Measurements from ENCODE around the gene VPS16. TPM values are rescaled to one million over a fixed set of nuclear protein-coding genes. Genes with fewer than 3 reads are reported as not detected.

Gene VPS16
- total RNA-seq, 4 donors from 2014 or later, result 29.2 to 42.2 (median 36.7) TPM

DNA sequence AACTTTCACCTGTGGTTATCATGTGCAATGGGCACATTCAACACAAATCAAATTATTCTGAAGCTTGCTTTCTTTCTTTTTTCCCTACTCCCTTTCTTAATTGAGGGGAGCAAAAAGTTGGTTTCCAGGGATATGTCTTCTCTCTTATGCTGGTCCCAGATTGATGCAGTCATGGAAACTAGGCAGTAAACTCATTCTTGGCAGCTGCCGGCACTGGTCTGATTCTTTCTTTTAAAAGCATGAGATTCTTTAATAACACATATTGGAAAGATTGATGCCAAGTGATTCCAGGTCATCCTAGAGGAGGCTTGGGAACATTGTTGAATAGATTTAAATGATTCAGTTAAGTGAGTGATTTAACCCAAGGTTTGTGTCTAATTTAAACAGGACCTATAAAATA lies 61.7 kb downstream of the VPS16 start:
- in situ Hi-C loops (cut with MboI; ENCODE audit: low pct_ligation_motif_present in 1 of 4, low pct_unique_long_range_greater_than_20kb in 1 of 4, low sequenced_read_pairs in 3 of 4) (no loop called here), intact Hi-C loops (cut with DNase I; ENCODE audit: low total_unique reads) (no loop called here)
- TF ChIP-seq CTCF (IDR thresholded peaks at IDR 0.05), result no peak
- no peak for TF ChIP-seq POLR2AphosphoS5 (IDR thresholded peaks at IDR 0.05)
- no peak for TF ChIP-seq EP300 (IDR thresholded peaks at IDR 0.05; ENCODE audit: low read depth)
- TF ChIP-seq POLR2A (IDR thresholded peaks at IDR 0.05), result no peak
- no peaks in the 10 kb centered on the region for H3K9me3 ChIP-seq
- no peak for DNase-seq
- no peaks in the 10 kb centered on the region for H3K27me3 ChIP-seq
- H3K4me1 ChIP-seq, result peaks cover 0 to 22% (median 3%) of the 10 kb centered on the region in 4 donors
- H3K4me3 ChIP-seq, result no peak overlapping the region
- H3K27ac ChIP-seq, result no peak overlapping the region
- WGBS, 2 donors (ENCODE audit: low coverage in 1 of 2), result 45 to 71% methylated on average over 1 of the region's 1 CpG
- H3K36me3 ChIP-seq, result no peaks in the 10 kb centered on the region

- intact Hi-C loops (cut with DNase I; ENCODE audit: low total_unique reads), result no loop called here
- peaks cover 0 to 26% (median 4%) of the 10 kb centered on the region in 4 donors for H3K4me1 ChIP-seq
These were observed 62.3 kb downstream of the VPS16 start for GRCh38 chr20:2902818-2903217.

GRCh38 chr20:2903686-2904085 lies 63.1 kb downstream of the VPS16 start:
- no peak overlapping the region for H3K27ac ChIP-seq
- no peaks in the 10 kb centered on the region for H3K36me3 ChIP-seq
- no peak for TF ChIP-seq POLR2A (IDR thresholded peaks at IDR 0.05)
- no peak for TF ChIP-seq POLR2AphosphoS5 (IDR thresholded peaks at IDR 0.05)
- TF ChIP-seq EP300 (IDR thresholded peaks at IDR 0.05; ENCODE audit: low read depth), result no peak
- TF ChIP-seq CTCF (IDR thresholded peaks at IDR 0.05), result no peak
- WGBS, 2 donors (ENCODE audit: low coverage in 1 of 2), result 97% methylated on average over 6 of the region's 6 CpGs
- in situ Hi-C loops (cut with MboI; ENCODE audit: low pct_ligation_motif_present in 1 of 4, low pct_unique_long_range_greater_than_20kb in 1 of 4, low sequenced_read_pairs in 3 of 4) (no loop called here), intact Hi-C loops (cut with DNase I; ENCODE audit: low total_unique reads) (no loop called here)
- H3K27me3 ChIP-seq, result no peaks in the 10 kb centered on the region
- no peaks in the 10 kb centered on the region for H3K9me3 ChIP-seq
- no peak overlapping the region for H3K4me3 ChIP-seq
- peaks cover 0 to 26% (median 4%) of the 10 kb centered on the region in 4 donors for H3K4me1 ChIP-seq
- DNase-seq, result no peak

More at GRCh38 chr20:2902818-2903217, 62.3 kb downstream of the VPS16 start:
- no peak overlapping the region for H3K4me3 ChIP-seq
- H3K27me3 ChIP-seq, result no peaks in the 10 kb centered on the region
- no peaks in the 10 kb centered on the region for H3K9me3 ChIP-seq
- in situ Hi-C loops (cut with MboI; ENCODE audit: low pct_ligation_motif_present in 1 of 4, low pct_unique_long_range_greater_than_20kb in 1 of 4, low sequenced_read_pairs in 3 of 4), result no loop called here
- H3K36me3 ChIP-seq, result no peaks in the 10 kb centered on the region
- DNase-seq, result no peak
- WGBS, 2 donors (ENCODE audit: low coverage in 1 of 2), result 88 to 93% methylated on average over 3 of the region's 3 CpGs
- H3K27ac ChIP-seq, result no peak overlapping the region
- TF ChIP-seq POLR2AphosphoS5 (IDR thresholded peaks at IDR 0.05), result no peak
- no peak for TF ChIP-seq CTCF (IDR thresholded peaks at IDR 0.05)
- TF ChIP-seq POLR2A (IDR thresholded peaks at IDR 0.05), result no peak
- TF ChIP-seq EP300 (IDR thresholded peaks at IDR 0.05; ENCODE audit: low read depth), result no peak

GRCh38 chr20:2907519-2907918 lies 67.0 kb downstream of the VPS16 start:
- Histone ChIP-seq H3K36me3 (no peaks in the 10 kb centered on the region), H3K4me1 (peaks cover 0 to 7% (median 2%) of the 10 kb centered on the region in 4 donors), H3K27me3 (no peaks in the 10 kb centered on the region), H3K4me3 (no peak overlapping the region), H3K27ac (no peak overlapping the region), H3K9me3 (no peaks in the 10 kb centered on the region)
- WGBS, 2 donors (ENCODE audit: low coverage in 1 of 2), result 75 to 80% methylated on average over 3 of the region's 3 CpGs
- DNase-seq, result no peak
- in situ Hi-C loops (cut with MboI; ENCODE audit: low pct_ligation_motif_present in 1 of 4, low pct_unique_long_range_greater_than_20kb in 1 of 4, low sequenced_read_pairs in 3 of 4), result no loop called here
- TF ChIP-seq CTCF (IDR thresholded peaks at IDR 0.05) (no peak), POLR2AphosphoS5 (IDR thresholded peaks at IDR 0.05) (no peak), POLR2A (IDR thresholded peaks at IDR 0.05) (no peak), EP300 (IDR thresholded peaks at IDR 0.05; ENCODE audit: low read depth) (no peak)
- intact Hi-C loops (cut with DNase I; ENCODE audit: low total_unique reads), result no loop called here

Data from transverse colon (tissue), 4 donors.